GM19351 (cell line): ENCODE measurements around the gene GABRG3.

Source experiments
- ATAC-seq: cut with Tn5 transposase; IDR thresholded peaks from one replicate; pipeline ENCODE4 v1.9.1; 2021; ENCODE audit warnings: mild to moderate bottlenecking, moderate library complexity; ENCODE audit not compliant: unreplicated experiment

Gene GABRG3

DNA sequence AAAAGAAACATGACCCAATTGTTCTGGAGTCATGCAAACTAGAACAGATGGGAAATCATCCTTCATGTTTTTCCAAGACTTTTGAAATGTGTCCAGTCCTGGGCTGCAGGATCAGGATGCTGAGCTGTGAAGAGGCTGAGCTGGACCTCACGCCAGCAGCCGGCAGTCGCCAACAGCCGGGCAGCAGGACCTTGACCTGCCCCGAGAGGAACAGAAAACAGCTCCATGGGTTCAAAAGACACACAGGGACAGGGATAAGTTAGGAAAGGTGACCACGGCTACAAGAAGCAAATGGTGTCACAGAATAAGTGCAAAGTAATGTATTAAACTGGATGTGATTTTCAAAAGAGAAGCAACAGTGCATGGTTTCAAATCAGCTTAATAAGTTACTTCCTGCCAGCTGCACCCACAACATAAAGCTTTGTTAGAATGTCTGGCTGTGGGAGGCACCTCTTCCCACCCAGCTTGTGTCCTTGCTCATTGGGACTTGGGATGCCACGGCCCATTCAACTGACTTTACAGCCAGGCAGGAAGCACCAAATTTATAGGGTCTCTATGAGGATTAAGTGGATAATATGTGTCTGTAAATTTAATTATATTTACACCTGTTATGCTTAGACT lies 266.4 kb downstream of the GABRG3 start:
- ATAC-seq, result no peak

DNA sequence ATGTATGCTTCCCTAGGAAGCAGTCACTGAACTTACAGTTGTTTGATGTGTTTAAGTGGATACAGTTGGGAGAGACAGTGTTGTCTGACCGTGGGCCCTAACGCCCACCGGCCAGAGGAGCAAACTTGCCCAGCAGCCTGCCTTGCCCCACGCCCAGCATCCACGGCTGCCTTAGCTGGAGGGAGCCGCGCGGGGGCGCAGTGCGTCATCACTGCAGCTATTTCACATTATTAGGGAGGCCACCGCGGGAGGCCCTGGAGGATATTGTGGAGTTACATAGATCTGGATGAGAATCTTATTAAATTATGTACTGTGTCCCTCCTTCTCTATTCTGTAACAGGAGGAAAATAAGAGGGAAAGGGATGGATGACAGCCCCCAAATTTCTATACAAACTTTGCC lies 267.2 kb downstream of the GABRG3 start:
- ATAC-seq, result no peak

- ATAC-seq, result no peak
Measured at GRCh38 chr15:27238707-27239423, 267.9 kb downstream of the GABRG3 start.

DNA sequence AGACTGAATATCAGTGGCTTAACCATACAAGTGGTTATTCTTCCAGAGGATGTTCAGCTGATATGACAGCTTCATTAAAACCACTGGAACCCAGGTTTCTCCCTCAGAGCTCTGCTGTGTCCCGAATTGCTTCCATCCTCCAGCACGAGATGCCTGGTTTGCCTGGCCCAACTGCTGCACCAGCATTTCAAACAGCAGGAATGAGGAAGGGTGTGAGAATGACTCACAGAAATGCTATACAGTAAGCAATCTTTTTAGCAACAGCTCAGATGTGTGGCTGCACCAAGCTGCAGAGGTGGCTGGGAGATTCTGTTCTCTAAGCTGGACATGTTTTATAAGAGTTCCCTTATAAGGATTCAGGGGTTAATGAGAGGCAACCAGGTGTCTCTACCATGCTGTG lies 271.0 kb downstream of the GABRG3 start:
- ATAC-seq, result no peak

GRCh38 chr15:27244047-27244446 lies 273.1 kb downstream of the GABRG3 start:
- no peak for ATAC-seq

DNA sequence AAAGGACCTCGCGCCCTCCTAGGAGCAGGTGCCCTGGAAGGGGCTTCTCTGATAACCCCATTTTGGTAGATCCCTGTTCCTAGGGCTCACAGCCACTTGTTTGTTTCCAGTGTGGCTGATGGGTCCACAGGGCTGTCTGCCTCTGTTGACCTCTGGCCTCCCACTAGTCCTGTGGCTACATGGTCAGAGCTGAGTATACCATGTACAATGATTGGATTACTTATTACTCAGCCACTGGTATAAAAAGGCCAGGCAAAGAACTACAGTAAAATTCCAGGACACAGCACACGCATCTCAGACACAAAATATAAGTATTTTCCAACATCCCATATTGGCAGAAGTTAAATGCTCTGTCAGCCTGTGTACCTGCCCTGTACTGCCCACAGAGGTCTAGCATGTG lies 277.3 kb downstream of the GABRG3 start:
- ATAC-seq, result no peak

DNA sequence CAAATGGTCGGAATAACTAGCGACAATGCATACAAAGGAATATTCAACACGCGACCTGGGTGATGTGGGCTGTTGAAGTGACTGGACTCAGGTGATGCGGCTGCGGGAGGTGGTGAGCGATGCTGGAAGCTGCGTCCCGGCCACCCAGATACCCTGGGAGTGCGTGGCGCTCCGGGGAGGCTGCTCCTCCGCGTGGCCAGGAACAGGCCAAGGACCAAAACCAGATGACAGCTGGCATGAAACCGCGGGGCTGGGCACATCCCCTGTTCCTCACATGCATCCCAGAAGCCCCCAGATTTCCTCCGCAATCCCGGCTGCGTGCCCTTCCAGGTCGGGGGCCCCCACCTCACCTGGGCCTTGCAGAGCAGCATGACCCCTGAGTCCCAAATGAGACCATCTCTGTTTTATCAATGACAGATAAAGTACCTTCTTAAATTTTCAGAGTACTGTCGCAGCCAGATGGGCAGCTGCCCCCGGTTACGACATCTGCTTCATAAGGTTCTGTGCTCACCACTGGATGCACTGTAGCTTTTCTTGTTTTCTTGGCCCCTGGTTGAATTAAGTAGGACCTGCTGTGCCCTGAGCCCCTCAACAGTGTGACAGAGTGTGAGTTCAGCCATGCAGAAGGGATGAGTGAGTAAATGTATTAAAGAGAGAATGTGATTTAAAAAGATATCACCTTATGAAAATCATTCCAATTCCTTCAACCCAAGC lies 278.2 kb downstream of the GABRG3 start:
- ATAC-seq, result no peak

DNA sequence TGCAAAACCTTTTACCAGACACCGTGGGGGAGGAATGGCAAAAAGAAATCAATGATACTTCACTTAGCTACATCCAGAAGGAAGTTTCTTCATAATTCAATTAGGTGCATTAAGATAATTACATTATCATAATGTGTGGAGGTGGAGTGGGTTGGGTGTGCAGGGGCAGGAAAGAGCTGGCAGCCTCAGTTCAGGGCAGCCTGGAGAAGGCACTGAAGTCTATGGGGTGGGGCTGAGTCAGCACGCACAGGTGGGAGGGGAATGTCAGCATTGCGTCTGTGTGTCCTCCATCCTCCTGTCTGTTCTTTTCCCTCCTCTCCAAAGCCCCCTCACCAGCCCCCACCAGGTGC lies 278.8 kb downstream of the GABRG3 start:
- no peak for ATAC-seq

GRCh38 chr15:27250223-27250622 lies 279.2 kb downstream of the GABRG3 start:
- no peak for ATAC-seq

DNA sequence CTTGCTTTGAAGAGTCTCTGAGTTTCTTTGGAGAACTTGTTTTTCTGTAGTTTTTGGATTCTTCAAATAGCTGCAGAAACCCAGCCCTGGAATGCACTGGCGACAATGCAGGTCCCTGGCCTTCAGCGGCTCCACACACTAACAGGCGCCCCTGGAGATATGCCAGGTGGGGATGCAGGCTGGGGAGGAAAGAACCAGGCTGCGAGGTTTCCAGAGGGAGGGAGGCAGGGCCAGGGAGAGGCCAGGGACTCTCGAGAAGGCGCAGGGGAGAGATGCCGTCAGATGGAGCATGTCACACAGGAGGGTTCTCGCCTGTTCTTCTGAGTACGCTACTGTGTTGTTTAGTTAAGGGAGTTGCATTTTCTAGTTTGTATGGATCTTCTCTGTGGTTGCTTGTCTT lies 283.1 kb downstream of the GABRG3 start:
- ATAC-seq, result no peak

- no peak for ATAC-seq
Measured at GRCh38 chr15:27254801-27255200, 283.8 kb downstream of the GABRG3 start.

DNA sequence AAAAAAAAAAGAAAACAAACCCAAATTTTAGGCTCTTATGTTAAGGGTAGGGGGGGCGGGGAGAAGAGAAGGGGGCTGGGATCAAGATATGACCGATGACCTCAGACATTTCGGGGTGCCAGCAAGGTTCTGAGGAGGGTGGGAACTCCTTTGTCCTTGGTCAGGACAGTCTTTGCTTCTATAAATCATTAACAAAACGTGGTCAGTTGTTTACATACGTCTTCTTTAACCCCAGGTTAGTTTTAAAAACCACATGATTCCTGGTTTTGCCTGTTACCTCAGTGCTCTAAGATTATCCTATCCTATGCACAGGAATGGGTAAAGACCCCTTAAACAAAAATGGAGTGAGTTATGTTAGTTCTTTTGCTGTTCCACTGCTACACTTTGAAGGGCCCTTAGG lies 285.5 kb downstream of the GABRG3 start:
- no peak for ATAC-seq

DNA sequence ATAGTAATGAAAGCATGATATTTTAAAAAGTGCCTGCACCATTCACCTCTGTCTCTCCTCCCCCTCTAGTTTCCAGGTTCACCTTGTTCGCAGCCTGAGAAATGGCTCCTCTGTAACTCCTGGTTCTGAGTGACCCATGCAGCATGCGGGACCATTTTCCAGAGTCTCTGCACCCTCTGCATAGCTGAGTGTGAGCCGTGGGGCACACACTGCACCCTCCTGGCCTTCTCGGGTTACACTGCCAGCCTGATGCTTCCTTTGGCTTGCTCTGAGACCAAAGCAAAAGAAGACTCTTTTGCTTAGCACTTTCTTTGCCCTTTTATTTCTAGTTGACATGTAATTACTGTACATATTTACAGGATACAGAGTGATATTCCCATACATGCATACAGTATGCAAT lies 287.3 kb downstream of the GABRG3 start:
- ATAC-seq, result no peak

DNA sequence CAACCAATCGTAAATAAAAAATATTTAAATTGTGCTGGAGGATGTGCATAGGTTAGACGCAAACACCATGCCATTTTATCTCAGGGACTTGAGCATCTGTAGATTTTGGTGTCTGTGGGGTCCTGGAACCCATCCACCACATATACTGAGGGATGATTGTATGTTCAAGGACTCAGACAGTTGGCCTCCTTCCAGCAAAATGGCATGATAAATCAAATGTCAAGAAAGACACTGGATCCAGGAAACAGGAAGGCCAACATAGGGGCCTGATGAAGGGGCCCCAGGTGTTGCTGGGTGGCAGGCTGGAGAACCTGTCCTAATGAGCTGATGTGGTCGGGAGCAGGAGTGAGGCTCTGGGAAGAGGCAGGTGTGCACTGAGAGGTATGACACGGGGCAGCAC lies 289.5 kb downstream of the GABRG3 start:
- no peak for ATAC-seq

DNA sequence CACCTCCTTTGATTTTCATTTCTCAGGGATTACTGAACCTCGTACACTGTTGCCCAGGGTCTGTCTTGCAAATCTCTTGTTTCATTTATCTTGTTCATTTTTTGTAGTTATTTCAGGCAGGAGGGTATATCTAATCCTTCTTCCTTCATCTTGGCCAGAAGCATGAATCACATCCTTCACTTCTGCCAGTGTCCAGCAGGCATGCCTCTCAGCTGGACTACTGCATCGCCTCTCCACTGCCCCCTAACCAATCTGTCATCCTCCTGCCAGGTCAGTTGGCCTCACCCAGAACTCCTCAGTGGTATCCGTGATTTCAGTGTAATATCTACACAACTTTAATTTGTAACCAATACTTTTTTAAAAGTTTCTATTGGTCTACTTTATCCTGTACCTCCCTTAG lies 297.9 kb downstream of the GABRG3 start:
- ATAC-seq, result no peak

DNA sequence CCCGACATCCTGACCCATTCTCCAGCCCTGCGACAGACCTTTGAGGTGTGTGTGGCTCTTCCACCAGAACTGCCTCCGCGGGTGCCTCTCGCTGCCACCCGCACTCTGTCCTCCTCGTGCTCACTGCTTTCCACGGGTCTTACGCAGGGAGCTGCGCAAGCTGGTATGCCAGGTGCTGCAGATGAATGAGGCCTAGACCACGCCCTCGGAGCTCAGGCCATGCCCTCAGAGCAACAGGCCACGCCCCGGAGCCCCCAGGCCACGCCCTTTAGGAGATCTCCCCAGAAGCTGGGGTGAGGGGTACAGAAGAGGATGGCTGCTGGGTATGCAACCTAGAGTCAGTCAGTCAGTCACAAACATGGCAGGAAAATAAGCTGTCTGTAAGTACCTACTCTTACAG lies 300.3 kb downstream of the GABRG3 start:
- no peak for ATAC-seq

DNA sequence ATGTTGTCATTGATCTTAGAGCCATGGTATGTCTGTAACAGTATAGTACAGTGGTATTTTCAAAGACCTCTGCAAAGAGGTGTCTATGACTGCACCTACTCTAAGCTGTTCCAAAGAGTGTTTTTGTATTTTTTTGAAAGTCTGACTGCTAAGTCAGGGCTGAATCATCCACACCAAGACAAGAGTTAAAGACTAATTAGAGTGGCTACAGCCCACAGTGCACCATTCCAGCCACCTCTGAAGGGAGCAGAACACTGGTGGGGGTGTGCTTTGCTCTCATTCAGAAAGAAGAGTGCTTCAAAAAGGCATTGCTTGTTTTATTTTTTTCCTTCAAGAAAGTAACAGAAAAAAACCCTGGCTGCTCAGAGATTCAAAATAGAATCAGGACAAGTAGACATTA lies 301.4 kb downstream of the GABRG3 start:
- ATAC-seq, result no peak

DNA sequence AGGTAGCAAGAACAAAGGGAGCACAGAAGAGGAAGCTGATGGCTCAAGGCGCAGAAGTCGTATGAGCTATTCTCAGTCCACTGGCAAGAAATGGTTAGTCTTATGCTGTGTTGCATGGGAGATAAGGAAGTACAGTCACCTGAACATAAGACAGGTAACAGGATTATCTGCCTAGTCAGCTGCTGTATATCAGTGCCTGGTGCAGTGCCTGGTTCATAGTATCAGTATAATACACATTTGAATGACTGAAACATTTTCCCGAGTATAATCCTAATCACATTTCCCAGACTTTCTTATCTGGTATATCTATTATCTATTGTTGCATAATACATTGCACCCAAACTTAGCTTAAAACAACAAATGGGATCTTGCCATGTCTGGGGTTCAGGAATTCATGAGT lies 302.5 kb downstream of the GABRG3 start:
- no peak for ATAC-seq

DNA sequence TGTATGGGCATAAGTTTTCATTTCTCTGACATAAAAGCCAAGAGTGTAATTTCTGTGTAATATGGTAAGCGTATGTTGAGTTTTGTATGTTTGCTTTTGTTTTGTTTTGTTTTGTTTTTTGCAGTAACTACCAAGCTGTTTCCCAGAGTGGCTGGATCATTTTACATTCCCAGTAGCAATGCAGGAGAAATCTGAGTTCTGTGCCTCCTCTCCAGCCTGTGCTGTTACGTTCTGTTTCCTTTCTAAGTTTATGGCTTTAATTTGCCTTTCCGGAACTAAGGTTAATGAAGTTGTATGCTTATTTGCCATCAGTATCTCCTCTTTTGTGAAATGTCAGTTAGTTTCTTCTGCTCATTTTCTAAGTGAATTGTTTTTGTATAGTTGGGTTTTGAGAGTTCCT lies 307.8 kb downstream of the GABRG3 start:
- ATAC-seq, result no peak

DNA sequence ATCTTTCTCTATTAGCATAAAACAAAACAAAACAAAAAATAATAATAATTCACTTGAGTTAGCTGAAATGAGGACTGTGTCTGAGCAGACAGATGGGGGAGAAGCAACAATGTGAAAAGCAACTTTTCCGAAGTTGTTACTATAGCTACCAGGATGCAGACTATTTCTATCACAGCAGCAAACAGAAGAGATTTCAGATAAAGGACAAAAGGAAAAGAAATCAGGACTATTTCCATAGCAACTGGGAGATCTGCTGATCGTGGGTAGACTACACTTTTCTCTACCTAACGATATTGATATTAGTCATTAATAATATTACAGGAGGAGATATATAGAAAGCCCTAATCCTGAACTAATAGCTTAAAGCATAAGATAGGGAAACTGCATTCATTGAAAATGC lies 321.7 kb downstream of the GABRG3 start:
- no peak for ATAC-seq

DNA sequence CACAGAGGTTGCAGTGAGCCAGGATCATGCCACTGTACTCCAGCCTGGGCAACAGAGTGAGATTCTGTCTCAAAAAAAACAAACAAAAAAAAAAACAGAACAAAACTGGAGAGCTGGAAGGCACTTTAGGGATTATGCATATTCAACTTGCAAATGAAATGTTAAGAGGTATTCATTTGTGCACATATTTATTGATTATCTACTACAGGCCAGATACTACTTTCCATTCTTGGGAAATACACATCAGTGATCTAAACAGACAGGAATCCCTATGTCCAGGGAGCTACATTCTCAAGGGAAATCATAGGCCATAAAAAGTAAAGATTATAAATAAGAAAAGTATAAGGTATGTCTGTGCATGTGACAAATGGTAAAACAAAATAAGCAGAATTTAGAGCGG lies 322.6 kb downstream of the GABRG3 start:
- ATAC-seq, result no peak

- ATAC-seq, result no peak
Measured at GRCh38 chr15:27317736-27318135, 346.8 kb downstream of the GABRG3 start.
